Pancreas (tissue), 10 donors: ENCODE results near the gene CHURC1. TPM values are rescaled to one million over a fixed set of nuclear protein-coding genes. Genes with fewer than 3 reads are reported as not detected.
A peak's percentile ranks its signal among the peaks of the same experiment; 100 is the strongest.

ENCODE experiments used
- ATAC-seq, 4 donors: fragments of 200-7000 bp; cut with Tn5 transposase; one replicate each; pipeline versions ENCODE4 v1.8.0 to v1.9.1; 2020; ENCODE audit warnings: mild to moderate bottlenecking in 4 of 4, moderate library complexity in 4 of 4
- DNase-seq, 6 donors: peaks; one replicate each; pipeline ENCODE4 v3.0.0-alpha.2; 2020
- FAIRE-seq: peaks from 2 replicates; lab custom pipeline; 2012; peaks lifted over from hg19 to GRCh38; lab: Jason Lieb, UNC
- H3K27ac ChIP-seq, 4 donors: fragments of 200-600 bp; sonication (generic); 1 replicate in 3 of 4; 2 replicates in 1 of 4; pipeline versions ENCODE4 v1.5.0 to v1.8.0; 2020
- H3K27me3 ChIP-seq, 4 donors: fragments of 200-600 bp; one replicate each; pipeline ENCODE4 v1.8.0; 2021
- H3K36me3 ChIP-seq, 3 donors: fragments of 200-600 bp; sonication (generic) in 1 of 3; one replicate each; pipeline versions ENCODE4 v1.5.0 to v1.8.0; 2020 to 2021
- H3K4me1 ChIP-seq, 3 donors: fragments of 200-600 bp; one replicate each; pipeline ENCODE4 v1.8.0; 2021
- H3K4me3 ChIP-seq, 4 donors: fragments of 200-600 bp; sonication (generic) in 2 of 4; one replicate each; pipeline versions ENCODE4 v1.5.0 to v1.8.0; 2020 to 2021
- H3K9me3 ChIP-seq, 4 donors: fragments of 200-600 bp; one replicate each; pipeline ENCODE4 v1.8.0; 2021
- CTCF ChIP-seq, 4 donors: fragments of 200-600 bp; sonication (generic) in 3 of 4; IDR thresholded peaks; one replicate each; pipeline versions ENCODE4 v1.5.0 to v1.8.0; 2021; ENCODE audit warnings: antibody characterized with exemption in 4 of 4
- WGBS, 2 donors: extraction: QIAGEN DNeasy Blood & Tissue Kit; methylation state at CpG; one replicate each; pipeline ENCODE4 v1.1.7; 2013; 5-methylcytosine and 5-hydroxymethylcytosine counted together
- intact Hi-C, 3 donors: fragments of 100-400 bp; cut with DNase I; formaldehyde crosslinking; loops; one replicate each; pipeline versions ENCODE4 v1.11.1 to v1.14.2; 2022
- polyA plus RNA-seq, 2 donors: library from polyadenylated mRNA; stranded (reverse); fragments of 200-250 nt; gene quantifications; one replicate each; pipeline ENCODE4 v1.2.3, GENCODE V29; 2013
- total RNA-seq, 6 donors: library from RNA; stranded (reverse); fragmentation: NEBNext Ultra II Directional in 4 of 6; extraction: Animal tissue kit (Norgen Biotek cat#: 25700) in 4 of 6; gene quantifications; one replicate each; pipeline versions ENCODE4 v1.2.1 to v1.2.4, GENCODE V29; 2021 to 2023
- donor health status: healthy with polysubstance abuse.
- donor health status: DM: no; HTN: no; CAD: no; lungs with moderate emphysema.
- donor health status: DM: no; HTN: no; CAD: no.
- donor health status: control.
- donor health status: control.
- donor health status: Bipolar disorder and iron deficiency.
- donor health status: DM: yes; HTN: yes; CAD: no.
- donor health status: DM: no; HTN: no; CAD: no.
- donor health status: DM: no; HTN: no; CAD: no.
- donor health status: DM: yes; HTN: yes; CAD: no.

CHURC1 gene
- total and polyA plus RNA-seq, 8 donors = 13.0 to 33.2 (median 28.2) TPM

GRCh38 chr14:64968651-64969050, 54.4 kb downstream of the CHURC1 start:
- Histone ChIP-seq H3K4me3 (no peak overlapping the region), H3K36me3 (no peaks in the 10 kb centered on the region), H3K9me3 (no peaks in the 10 kb centered on the region), H3K27me3 (no peaks in the 10 kb centered on the region), H3K4me1 (peaks cover 0 to 10% (median 0%) of the 10 kb centered on the region in 3 donors), H3K27ac (no peak overlapping the region)
- no peak for TF ChIP-seq CTCF (IDR thresholded peaks at IDR 0.05)
- DNase-seq = peak in 1 of 6 donors; percentile 35
- intact Hi-C loops = no loop called here
- ATAC-seq = no peak
- 85 to 89% methylated on average over 6 of the region's 6 CpGs for WGBS, 2 donors
- FAIRE-seq = no peak

- no peak for TF ChIP-seq CTCF (IDR thresholded peaks at IDR 0.05)
- Histone ChIP-seq H3K27me3 (no peaks in the 10 kb centered on the region), H3K36me3 (no peaks in the 10 kb centered on the region), H3K4me3 (no peak overlapping the region), H3K9me3 (no peaks in the 10 kb centered on the region), H3K4me1 (peaks cover 0 to 10% (median 0%) of the 10 kb centered on the region in 3 donors), H3K27ac (no peak overlapping the region)
- 79 to 87% methylated on average over 3 of the region's 3 CpGs for WGBS, 2 donors
- peak in 1 of 6 donors; percentile 35 for DNase-seq
- intact Hi-C loops = loop anchor here in 1 of 3 donors (10.0 kb wide), 1 partner anchor 145 kb away; no protein-coding TSS in a partner anchor
- ATAC-seq = no peak
- no peak for FAIRE-seq
Observed at GRCh38 chr14:64970041-64970440, 55.8 kb downstream of the CHURC1 start.

- WGBS, 2 donors = 62 to 71% methylated on average over 8 of the region's 8 CpGs
- intact Hi-C loops = loop anchor here in 1 of 3 donors (10.0 kb wide), 1 partner anchor 146 kb away; no protein-coding TSS in a partner anchor
- Histone ChIP-seq H3K4me3 (peak overlapping the region in 3 of 4 donors; percentile 72 to 82 (median 81)), H3K27ac (no peak overlapping the region), H3K4me1 (peaks cover 0 to 10% (median 0%) of the 10 kb centered on the region in 3 donors), H3K36me3 (no peaks in the 10 kb centered on the region), H3K9me3 (no peaks in the 10 kb centered on the region), H3K27me3 (no peaks in the 10 kb centered on the region)
- no peak for TF ChIP-seq CTCF (IDR thresholded peaks at IDR 0.05)
- DNase-seq = no peak
- FAIRE-seq = no peak
- ATAC-seq = peak in 3 of 4 donors; percentile 5 to 32 (median 18)
Observed at GRCh38 chr14:64970776-64971477, 56.7 kb downstream of the CHURC1 start.

- Histone ChIP-seq H3K27ac (no peak overlapping the region), H3K4me3 (peak overlapping the region; percentile 34 to 82 (median 76)), H3K27me3 (no peaks in the 10 kb centered on the region), H3K4me1 (peaks cover 0 to 10% (median 0%) of the 10 kb centered on the region in 3 donors), H3K36me3 (no peaks in the 10 kb centered on the region), H3K9me3 (no peaks in the 10 kb centered on the region)
- intact Hi-C loops = loop anchor here in 1 of 3 donors (10.0 kb wide), 1 partner anchor 147 kb away; no protein-coding TSS in a partner anchor
- FAIRE-seq (no peak), DNase-seq (no peak), ATAC-seq (peak in 2 of 4 donors; percentile 6 to 17)
- no peak for TF ChIP-seq CTCF (IDR thresholded peaks at IDR 0.05)
- WGBS, 2 donors = 5 to 6% methylated on average over 20 to 31 of the region's 31 CpGs
Observed at GRCh38 chr14:64971491-64971942, 57.3 kb downstream of the CHURC1 start.
